Astrocyte of the cerebellum (primary cell): ENCODE measurements around the gene ZBTB46.

Experiments used
- DNase-seq: peaks from one replicate; pipeline ENCODE4 v3.0.0-alpha.2; 2011; ENCODE audit warnings: low read depth
- H3K4me3 ChIP-seq: 2 replicates; pipeline ENCODE4 v1.5.1; 2011; ENCODE audit warnings: mild to moderate bottlenecking, low read depth, low read length, moderate library complexity
- in situ Hi-C: cut with HindIII; loops from 2 replicates; pipeline ENCODE4 v1.10.0; 2017; ENCODE audit warnings: low sequenced_read_pairs
- TF ChIP-seq, protein P1 (sequence below): IDR thresholded peaks from 2 replicates; pipeline ENCODE4 v1.5.1; 2012; ENCODE audit warnings: low read length, low read depth, moderate library complexity, mild to moderate bottlenecking; ENCODE audit errors: missing control alignments

ZBTB46 gene

DNA sequence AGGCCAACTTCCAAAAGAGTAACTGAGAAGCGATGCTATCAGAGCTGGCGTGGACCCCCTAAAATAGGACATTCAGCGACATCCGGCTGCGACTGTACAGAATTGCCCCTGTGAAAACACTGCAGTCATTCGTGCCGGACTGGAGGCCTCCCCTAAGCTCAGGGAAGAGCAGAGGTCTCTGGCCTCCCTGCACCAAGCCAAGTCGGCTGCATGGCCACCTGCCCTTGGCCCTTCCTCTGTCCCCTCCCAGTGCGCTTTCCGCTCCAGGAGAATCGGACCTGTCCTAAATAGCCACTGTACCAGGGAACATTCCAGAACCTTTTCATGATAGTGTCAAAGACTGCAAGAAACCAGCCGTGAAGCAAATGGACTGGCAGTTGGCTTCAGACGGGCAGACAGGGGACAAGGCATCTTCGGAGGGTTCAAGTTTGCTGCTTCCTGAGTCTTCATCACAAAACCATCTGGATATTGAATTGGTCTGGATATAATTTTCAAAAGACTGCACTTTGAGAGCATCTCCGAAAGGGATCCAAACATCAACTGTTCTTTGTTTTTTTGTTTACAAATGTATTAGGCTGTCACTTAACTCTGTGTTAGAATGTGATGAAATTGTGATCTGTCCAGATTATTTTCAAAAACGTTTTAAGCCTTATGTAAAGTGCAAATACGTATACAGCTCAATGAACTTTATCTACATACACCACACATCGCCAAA is 75.0 kb downstream of the ZBTB46 start:
- in situ Hi-C loops = no loop called here
- H3K4me3 ChIP-seq = no peak overlapping the region
- no peak for DNase-seq
- TF ChIP-seq, protein P1, sequence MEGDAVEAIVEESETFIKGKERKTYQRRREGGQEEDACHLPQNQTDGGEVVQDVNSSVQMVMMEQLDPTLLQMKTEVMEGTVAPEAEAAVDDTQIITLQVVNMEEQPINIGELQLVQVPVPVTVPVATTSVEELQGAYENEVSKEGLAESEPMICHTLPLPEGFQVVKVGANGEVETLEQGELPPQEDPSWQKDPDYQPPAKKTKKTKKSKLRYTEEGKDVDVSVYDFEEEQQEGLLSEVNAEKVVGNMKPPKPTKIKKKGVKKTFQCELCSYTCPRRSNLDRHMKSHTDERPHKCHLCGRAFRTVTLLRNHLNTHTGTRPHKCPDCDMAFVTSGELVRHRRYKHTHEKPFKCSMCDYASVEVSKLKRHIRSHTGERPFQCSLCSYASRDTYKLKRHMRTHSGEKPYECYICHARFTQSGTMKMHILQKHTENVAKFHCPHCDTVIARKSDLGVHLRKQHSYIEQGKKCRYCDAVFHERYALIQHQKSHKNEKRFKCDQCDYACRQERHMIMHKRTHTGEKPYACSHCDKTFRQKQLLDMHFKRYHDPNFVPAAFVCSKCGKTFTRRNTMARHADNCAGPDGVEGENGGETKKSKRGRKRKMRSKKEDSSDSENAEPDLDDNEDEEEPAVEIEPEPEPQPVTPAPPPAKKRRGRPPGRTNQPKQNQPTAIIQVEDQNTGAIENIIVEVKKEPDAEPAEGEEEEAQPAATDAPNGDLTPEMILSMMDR = no peak

DNA sequence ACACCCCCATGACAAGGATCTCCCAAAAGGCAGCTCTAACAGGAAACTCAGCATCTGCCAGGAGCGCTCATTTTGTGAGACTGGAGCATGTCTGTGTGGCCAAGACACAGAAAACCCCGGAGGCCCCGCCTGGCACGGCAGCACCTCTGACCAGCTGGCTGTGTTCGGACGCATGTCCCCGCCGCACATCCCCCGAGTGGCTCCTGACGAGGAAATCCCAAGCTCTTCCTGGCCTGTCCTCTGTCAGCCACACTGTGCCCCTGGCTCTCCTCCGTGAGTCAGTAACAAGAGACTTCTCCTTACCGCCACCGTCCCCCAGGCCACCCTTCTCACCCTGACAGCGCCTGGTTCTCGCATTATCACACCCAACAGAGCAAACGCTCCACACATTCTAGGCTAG is 77.1 kb downstream of the ZBTB46 start:
- H3K4me3 ChIP-seq = no peak overlapping the region
- TF ChIP-seq, protein P1 = no peak
- no peak for DNase-seq
- in situ Hi-C loops = no loop called here

DNA sequence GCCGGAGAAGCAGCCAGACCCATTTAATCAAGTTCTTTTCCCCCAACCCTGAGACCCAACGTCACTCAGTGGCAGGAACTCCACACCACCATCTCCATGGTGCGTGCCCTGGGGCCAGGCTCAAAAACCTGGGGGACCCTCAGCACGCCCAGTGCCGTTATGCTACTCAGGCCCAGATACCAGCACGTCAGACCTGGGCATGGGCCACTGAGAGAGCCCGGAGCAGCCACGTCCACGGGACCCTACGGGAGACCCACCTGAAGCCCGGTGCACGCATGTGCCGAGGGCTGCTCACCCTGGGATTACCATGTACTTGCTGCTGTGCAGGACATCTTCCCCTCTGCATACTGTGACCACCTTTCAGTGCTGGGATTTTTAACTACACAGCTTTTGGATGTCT is 77.7 kb downstream of the ZBTB46 start:
- H3K4me3 ChIP-seq = no peak overlapping the region
- TF ChIP-seq, protein P1 = no peak
- in situ Hi-C loops = no loop called here
- DNase-seq = no peak

DNA sequence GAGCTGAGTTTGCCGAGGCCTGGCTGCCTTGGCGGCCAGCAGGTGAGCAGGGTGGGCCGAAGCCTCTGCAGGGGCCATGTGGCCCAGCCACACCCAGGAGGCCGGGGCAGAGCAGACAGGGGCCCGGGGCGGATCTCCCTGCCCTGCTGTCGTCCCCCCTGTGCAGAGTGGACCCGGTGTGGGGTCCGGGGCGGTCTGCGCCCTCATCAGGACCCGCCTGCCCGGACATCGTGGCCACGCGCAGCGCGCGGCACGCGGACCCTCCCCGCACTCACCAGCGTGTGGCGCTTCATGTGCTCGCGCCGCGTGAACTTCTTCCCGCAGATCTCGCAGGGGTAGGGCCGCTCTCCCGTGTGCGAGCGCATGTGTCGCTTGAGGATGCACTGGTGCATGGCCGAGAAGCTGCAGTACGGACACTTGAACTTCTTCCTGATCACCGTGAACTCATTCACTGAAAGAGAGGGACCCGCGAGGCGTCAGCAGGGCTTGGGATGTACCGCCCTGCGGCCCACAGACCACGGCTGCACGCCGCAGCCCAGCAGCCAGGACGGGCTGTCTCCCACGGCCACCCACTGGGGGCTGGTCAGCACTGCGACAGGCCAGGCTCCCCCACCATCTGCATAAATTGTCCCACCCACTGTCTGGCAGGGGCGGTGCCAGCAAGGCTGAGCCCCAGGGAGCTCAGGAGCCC is 78.5 kb downstream of the ZBTB46 start:
- no peak overlapping the region for H3K4me3 ChIP-seq
- in situ Hi-C loops = no loop called here
- TF ChIP-seq, protein P1 = no peak
- DNase-seq = no peak

DNA sequence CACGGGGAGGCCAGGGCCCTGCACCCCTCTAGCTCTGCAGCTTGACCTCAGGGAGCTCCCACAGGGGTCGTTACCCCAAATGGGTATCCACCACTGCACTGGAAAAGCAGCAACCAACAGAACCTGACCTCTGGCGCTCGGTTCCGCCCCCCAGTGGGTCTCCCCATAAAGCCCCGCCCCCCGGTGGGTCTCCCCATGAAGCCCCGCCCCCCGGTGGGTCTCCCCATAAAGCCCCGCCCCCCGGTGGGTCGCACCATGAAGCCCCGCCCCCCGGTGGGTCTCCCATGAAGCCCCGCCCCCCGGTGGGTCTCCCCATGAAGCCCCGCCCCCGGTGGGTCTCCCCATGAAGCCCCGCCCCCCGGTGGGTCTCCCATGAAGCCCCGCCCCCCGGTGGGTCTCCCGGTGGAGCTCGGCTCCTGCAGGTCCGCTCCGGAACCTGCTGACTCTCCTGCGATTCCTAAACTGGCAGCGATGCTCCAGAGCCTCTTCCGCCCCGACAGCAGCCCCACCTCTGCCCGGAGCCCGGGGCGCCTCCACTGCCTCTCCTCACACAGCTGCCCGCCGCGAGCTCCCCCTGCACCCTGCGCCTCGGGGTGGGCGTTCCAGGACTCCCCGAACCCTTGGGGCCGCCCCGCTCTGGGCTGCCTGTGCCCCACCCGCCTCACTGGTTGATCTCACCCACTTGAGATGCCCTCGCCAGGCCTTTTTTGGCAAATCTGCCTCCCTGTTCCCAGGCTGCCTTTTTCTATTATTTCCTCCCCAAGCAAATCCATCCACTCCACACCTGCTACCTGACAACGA is 79.4 kb downstream of the ZBTB46 start:
- no peak for DNase-seq
- TF ChIP-seq, protein P1 = no peak
- in situ Hi-C loops = no loop called here
- H3K4me3 ChIP-seq = no peak overlapping the region

DNA sequence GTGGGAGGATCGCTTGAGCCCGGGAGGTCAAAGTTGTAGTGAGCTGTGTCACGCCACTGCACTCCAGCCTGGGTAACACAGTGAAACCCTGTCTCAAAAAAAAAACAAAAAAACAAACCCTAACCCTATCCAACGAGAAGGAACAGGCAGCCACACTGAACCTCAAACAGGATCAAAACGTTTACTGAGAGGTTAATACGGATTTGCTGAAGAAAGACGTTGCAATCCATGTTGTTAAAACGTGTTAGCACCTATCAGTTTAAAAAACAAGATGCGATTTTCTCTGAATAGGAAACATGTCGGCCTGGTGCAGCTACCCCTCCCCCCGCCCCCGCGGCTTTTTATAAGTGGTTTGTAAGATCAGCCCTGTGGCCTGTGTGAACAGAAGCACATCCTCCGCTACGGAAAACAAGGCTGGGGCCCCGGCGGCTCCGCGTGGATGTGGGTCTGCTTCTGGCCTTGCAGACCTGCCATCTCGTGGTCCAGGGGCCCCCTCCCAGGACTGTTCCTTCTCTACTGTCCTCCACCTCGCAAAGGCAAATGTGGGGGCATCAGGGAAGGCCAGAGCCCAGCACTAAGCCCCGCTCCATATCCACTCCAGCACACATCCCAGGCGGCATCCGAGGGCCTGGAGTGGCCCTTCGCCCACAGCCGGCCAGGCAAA is 80.1 kb downstream of the ZBTB46 start:
- TF ChIP-seq, protein P1 = no peak
- in situ Hi-C loops = no loop called here
- no peak for DNase-seq
- H3K4me3 ChIP-seq = no peak overlapping the region
